Measurements from ENCODE around the gene GLCE. TPM values are rescaled to one million over a fixed set of nuclear protein-coding genes. Genes with fewer than 3 reads are reported as not detected.

The GLCE gene
- total RNA-seq, 2 donors from 2014 or later: 5.6 to 6.1 TPM

- H3K9me3 ChIP-seq (ENCODE audit: control insufficient read depth, low read length, poor library complexity, severe bottlenecking): no peaks in the 10 kb centered on the region
- H3K36me3 Mint-ChIP-seq (ENCODE audit: low read depth): peaks cover 2% of the 10 kb centered on the region
- H3K27me3 Mint-ChIP-seq: no peaks in the 10 kb centered on the region
- H3K4me3 Mint-ChIP-seq: no peak overlapping the region
- ATAC-seq: no peak
- H3K27ac Mint-ChIP-seq: no peak overlapping the region
- no peaks in the 10 kb centered on the region for H3K4me1 Mint-ChIP-seq
- DNase-seq: no peak
Observed at GRCh38 chr15:69234676-69235075, 74.2 kb downstream of the GLCE start.

- no peak for ATAC-seq
- DNase-seq: no peak
- no peaks in the 10 kb centered on the region for H3K9me3 ChIP-seq (ENCODE audit: control insufficient read depth, low read length, poor library complexity, severe bottlenecking)
- Mint-ChIP-seq H3K36me3 (ENCODE audit: low read depth) (peaks cover 5% of the 10 kb centered on the region), H3K27me3 (no peaks in the 10 kb centered on the region), H3K4me1 (no peaks in the 10 kb centered on the region), H3K27ac (no peak overlapping the region), H3K4me3 (no peak overlapping the region)
Observed at GRCh38 chr15:69236505-69236904, 76.1 kb downstream of the GLCE start.

- Mint-ChIP-seq H3K27me3 (no peaks in the 10 kb centered on the region), H3K4me1 (no peaks in the 10 kb centered on the region), H3K27ac (no peak overlapping the region), H3K36me3 (ENCODE audit: low read depth) (peaks cover 5% of the 10 kb centered on the region), H3K4me3 (no peak overlapping the region)
- ATAC-seq: no peak
- H3K9me3 ChIP-seq (ENCODE audit: control insufficient read depth, low read length, poor library complexity, severe bottlenecking): no peaks in the 10 kb centered on the region
- DNase-seq: no peak
Observed at GRCh38 chr15:69237718-69238117, 77.3 kb downstream of the GLCE start.

- Mint-ChIP-seq H3K36me3 (ENCODE audit: low read depth) (peaks cover 4% of the 10 kb centered on the region), H3K4me1 (no peaks in the 10 kb centered on the region), H3K27ac (no peak overlapping the region), H3K27me3 (no peaks in the 10 kb centered on the region), H3K4me3 (no peak overlapping the region)
- no peak for ATAC-seq
- no peaks in the 10 kb centered on the region for H3K9me3 ChIP-seq (ENCODE audit: control insufficient read depth, low read length, poor library complexity, severe bottlenecking)
- DNase-seq: no peak
Observed at GRCh38 chr15:69244798-69245197, 84.4 kb downstream of the GLCE start.

GRCh38 chr15:69253156-69253555 lies 92.7 kb downstream of the GLCE start:
- ATAC-seq: no peak
- no peaks in the 10 kb centered on the region for H3K36me3 Mint-ChIP-seq (ENCODE audit: low read depth)
- H3K27ac Mint-ChIP-seq: no peak overlapping the region
- no peaks in the 10 kb centered on the region for H3K9me3 ChIP-seq (ENCODE audit: control insufficient read depth, low read length, poor library complexity, severe bottlenecking)
- H3K4me1 Mint-ChIP-seq: no peaks in the 10 kb centered on the region
- no peaks in the 10 kb centered on the region for H3K27me3 Mint-ChIP-seq
- H3K4me3 Mint-ChIP-seq: no peak overlapping the region
- no peak for DNase-seq

GRCh38 chr15:69265347-69265955 lies 105.0 kb downstream of the GLCE start:
- Mint-ChIP-seq H3K4me3 (no peak overlapping the region), H3K4me1 (peaks cover 2% of the 10 kb centered on the region), H3K27ac (no peak overlapping the region), H3K36me3 (ENCODE audit: low read depth) (no peaks in the 10 kb centered on the region), H3K27me3 (no peaks in the 10 kb centered on the region)
- ATAC-seq: no peak
- no peaks in the 10 kb centered on the region for H3K9me3 ChIP-seq (ENCODE audit: control insufficient read depth, low read length, poor library complexity, severe bottlenecking)
- DNase-seq: no peak

GRCh38 chr15:69271217-69271616 lies 110.8 kb downstream of the GLCE start:
- no peak for ATAC-seq
- no peaks in the 10 kb centered on the region for H3K9me3 ChIP-seq (ENCODE audit: control insufficient read depth, low read length, poor library complexity, severe bottlenecking)

GRCh38 chr15:69272139-69272538 lies 111.7 kb downstream of the GLCE start:
- no peaks in the 10 kb centered on the region for H3K9me3 ChIP-seq (ENCODE audit: control insufficient read depth, low read length, poor library complexity, severe bottlenecking)
- H3K36me3 Mint-ChIP-seq (ENCODE audit: low read depth): no peaks in the 10 kb centered on the region
- H3K27me3 Mint-ChIP-seq: peaks cover 18% of the 10 kb centered on the region
- H3K4me3 Mint-ChIP-seq: no peak overlapping the region
- ATAC-seq (no peak), DNase-seq (no peak)
- H3K4me1 Mint-ChIP-seq: no peaks in the 10 kb centered on the region
- H3K27ac Mint-ChIP-seq: no peak overlapping the region

More at GRCh38 chr15:69271217-69271616, 110.8 kb downstream of the GLCE start:
- DNase-seq: no peak
- H3K4me1 Mint-ChIP-seq: no peaks in the 10 kb centered on the region
- H3K27me3 Mint-ChIP-seq: peaks cover 9% of the 10 kb centered on the region
- no peak overlapping the region for H3K4me3 Mint-ChIP-seq
- H3K27ac Mint-ChIP-seq: no peak overlapping the region
- H3K36me3 Mint-ChIP-seq (ENCODE audit: low read depth): no peaks in the 10 kb centered on the region

GRCh38 chr15:69272891-69273290 lies 112.5 kb downstream of the GLCE start:
- Mint-ChIP-seq H3K27me3 (peaks cover 21% of the 10 kb centered on the region), H3K36me3 (ENCODE audit: low read depth) (no peaks in the 10 kb centered on the region), H3K27ac (no peak overlapping the region), H3K4me3 (no peak overlapping the region), H3K4me1 (no peaks in the 10 kb centered on the region)
- ATAC-seq: no peak
- no peak for DNase-seq
- no peaks in the 10 kb centered on the region for H3K9me3 ChIP-seq (ENCODE audit: control insufficient read depth, low read length, poor library complexity, severe bottlenecking)

GRCh38 chr15:69275074-69275670 lies 114.7 kb downstream of the GLCE start:
- no peak overlapping the region for H3K27ac Mint-ChIP-seq
- no peak for ATAC-seq
- no peaks in the 10 kb centered on the region for H3K9me3 ChIP-seq (ENCODE audit: control insufficient read depth, low read length, poor library complexity, severe bottlenecking)

GRCh38 chr15:69275933-69276560 lies 115.6 kb downstream of the GLCE start:
- peaks cover 21% of the 10 kb centered on the region for H3K27me3 Mint-ChIP-seq
- no peaks in the 10 kb centered on the region for H3K36me3 Mint-ChIP-seq (ENCODE audit: low read depth)
- no peaks in the 10 kb centered on the region for H3K9me3 ChIP-seq (ENCODE audit: control insufficient read depth, low read length, poor library complexity, severe bottlenecking)
- no peak overlapping the region for H3K4me3 Mint-ChIP-seq
- no peak for DNase-seq
- no peak for ATAC-seq
- H3K27ac Mint-ChIP-seq: no peak overlapping the region
- no peaks in the 10 kb centered on the region for H3K4me1 Mint-ChIP-seq

More at GRCh38 chr15:69275074-69275670, 114.7 kb downstream of the GLCE start:
- Mint-ChIP-seq H3K27me3 (peaks cover 21% of the 10 kb centered on the region), H3K4me1 (no peaks in the 10 kb centered on the region), H3K36me3 (ENCODE audit: low read depth) (no peaks in the 10 kb centered on the region), H3K4me3 (no peak overlapping the region)
- no peak for DNase-seq

- ATAC-seq: no peak
- H3K27me3 Mint-ChIP-seq: peaks cover 28% of the 10 kb centered on the region
Observed at GRCh38 chr15:69277316-69277715, 116.9 kb downstream of the GLCE start.

GRCh38 chr15:69279636-69280035 lies 119.2 kb downstream of the GLCE start:
- no peaks in the 10 kb centered on the region for H3K4me1 Mint-ChIP-seq
- H3K4me3 Mint-ChIP-seq: no peak overlapping the region
- no peaks in the 10 kb centered on the region for H3K36me3 Mint-ChIP-seq (ENCODE audit: low read depth)
- H3K9me3 ChIP-seq (ENCODE audit: control insufficient read depth, low read length, poor library complexity, severe bottlenecking): no peaks in the 10 kb centered on the region
- peaks cover 38% of the 10 kb centered on the region for H3K27me3 Mint-ChIP-seq
- no peak for DNase-seq
- H3K27ac Mint-ChIP-seq: no peak overlapping the region
- no peak for ATAC-seq

More at GRCh38 chr15:69277316-69277715, 116.9 kb downstream of the GLCE start:
- H3K9me3 ChIP-seq (ENCODE audit: control insufficient read depth, low read length, poor library complexity, severe bottlenecking): no peaks in the 10 kb centered on the region
- Mint-ChIP-seq H3K27ac (no peak overlapping the region), H3K36me3 (ENCODE audit: low read depth) (no peaks in the 10 kb centered on the region), H3K4me3 (no peak overlapping the region), H3K4me1 (no peaks in the 10 kb centered on the region)
- DNase-seq: no peak

- Mint-ChIP-seq H3K36me3 (ENCODE audit: low read depth) (no peaks in the 10 kb centered on the region), H3K27me3 (peaks cover 29% of the 10 kb centered on the region), H3K27ac (no peak overlapping the region), H3K4me1 (no peaks in the 10 kb centered on the region), H3K4me3 (no peak overlapping the region)
- ATAC-seq (no peak), DNase-seq (no peak)
- no peaks in the 10 kb centered on the region for H3K9me3 ChIP-seq (ENCODE audit: control insufficient read depth, low read length, poor library complexity, severe bottlenecking)
Observed at GRCh38 chr15:69280783-69281182, 120.3 kb downstream of the GLCE start.
